GM20431 (cell line): ENCODE measurements around the gene RASGRP3.
"Not testable (repeated sequence)": the region's sequence is repeated elsewhere in the genome, so short reads cannot be mapped to it uniquely, and the experiment has no call there.

Experiments
- in situ Hi-C: fragments of 300-500 bp; cut with MseI, MboI; formaldehyde crosslinking; loops from one replicate; pipeline ENCODE4 v1.15.0; 2020; ENCODE audit warnings: low sequenced_read_pairs; ENCODE audit not compliant: unreplicated experiment

Gene RASGRP3

GRCh38 chr2:33476131-33476792, at the start of gene RASGRP3:
TSS of gene RASGRP3 (plus strand) at chr2:33476649. CDS start at chr2:33515137, 38,488 bp downstream.
- in situ Hi-C loops, result no loop called here

GRCh38 chr2:33426666-33427231, 49.7 kb upstream of the RASGRP3 start:
- in situ Hi-C loops, result no loop called here

- in situ Hi-C loops, result no loop called here
Measured at GRCh38 chr2:33430077-33430476, 46.4 kb upstream of the RASGRP3 start.

- in situ Hi-C loops, result no loop called here
Measured at GRCh38 chr2:33430856-33431255, 45.6 kb upstream of the RASGRP3 start.

- in situ Hi-C loops, result no loop called here
Measured at GRCh38 chr2:33432871-33433270, 43.6 kb upstream of the RASGRP3 start.

- in situ Hi-C loops, result no loop called here
Measured at GRCh38 chr2:33433279-33434235, 42.9 kb upstream of the RASGRP3 start.

- in situ Hi-C loops, result no loop called here
Measured at GRCh38 chr2:33435518-33435917, 40.9 kb upstream of the RASGRP3 start.

GRCh38 chr2:33436083-33436482, 40.4 kb upstream of the RASGRP3 start:
- in situ Hi-C loops, result no loop called here

GRCh38 chr2:33437297-33437696, 39.2 kb upstream of the RASGRP3 start:
- in situ Hi-C loops, result no loop called here

- in situ Hi-C loops, result no loop called here
Measured at GRCh38 chr2:33437815-33438214, 38.6 kb upstream of the RASGRP3 start.

- in situ Hi-C loops, result no loop called here
Measured at GRCh38 chr2:33441235-33441810, 35.1 kb upstream of the RASGRP3 start.

GRCh38 chr2:33442052-33442451, 34.4 kb upstream of the RASGRP3 start:
- in situ Hi-C loops, result not testable (repeated sequence)

- in situ Hi-C loops, result no loop called here
Measured at GRCh38 chr2:33442528-33443079, 33.8 kb upstream of the RASGRP3 start.

GRCh38 chr2:33443274-33443829, 33.1 kb upstream of the RASGRP3 start:
- in situ Hi-C loops, result no loop called here

GRCh38 chr2:33444967-33445366, 31.5 kb upstream of the RASGRP3 start:
- in situ Hi-C loops, result no loop called here

GRCh38 chr2:33448220-33448899, 28.1 kb upstream of the RASGRP3 start:
- in situ Hi-C loops, result no loop called here

- in situ Hi-C loops, result loop anchor here (25.0 kb wide), 1 partner anchor 136 kb away; the partner anchor contains the start of gene FAM98A
Measured at GRCh38 chr2:33451214-33451613, 25.2 kb upstream of the RASGRP3 start.

- in situ Hi-C loops, result loop anchor here (25.0 kb wide), 1 partner anchor 135 kb away; the partner anchor contains the start of gene FAM98A
Measured at GRCh38 chr2:33451825-33452224, 24.6 kb upstream of the RASGRP3 start.

GRCh38 chr2:33452545-33452944, 23.9 kb upstream of the RASGRP3 start:
- in situ Hi-C loops, result loop anchor here (25.0 kb wide), 1 partner anchor 135 kb away; the partner anchor contains the start of gene FAM98A
